HG02798 (cell line): ENCODE measurements around the gene KLHL21.
"Not testable (repeated sequence)": the region's sequence is repeated elsewhere in the genome, so short reads cannot be mapped to it uniquely, and the experiment has no call there.

Experiments
- ATAC-seq: cut with Tn5 transposase; IDR thresholded peaks from one replicate; pipeline ENCODE4 v1.9.1; 2021; ENCODE audit warnings: mild to moderate bottlenecking; ENCODE audit not compliant: unreplicated experiment, poor library complexity

The KLHL21 gene

DNA sequence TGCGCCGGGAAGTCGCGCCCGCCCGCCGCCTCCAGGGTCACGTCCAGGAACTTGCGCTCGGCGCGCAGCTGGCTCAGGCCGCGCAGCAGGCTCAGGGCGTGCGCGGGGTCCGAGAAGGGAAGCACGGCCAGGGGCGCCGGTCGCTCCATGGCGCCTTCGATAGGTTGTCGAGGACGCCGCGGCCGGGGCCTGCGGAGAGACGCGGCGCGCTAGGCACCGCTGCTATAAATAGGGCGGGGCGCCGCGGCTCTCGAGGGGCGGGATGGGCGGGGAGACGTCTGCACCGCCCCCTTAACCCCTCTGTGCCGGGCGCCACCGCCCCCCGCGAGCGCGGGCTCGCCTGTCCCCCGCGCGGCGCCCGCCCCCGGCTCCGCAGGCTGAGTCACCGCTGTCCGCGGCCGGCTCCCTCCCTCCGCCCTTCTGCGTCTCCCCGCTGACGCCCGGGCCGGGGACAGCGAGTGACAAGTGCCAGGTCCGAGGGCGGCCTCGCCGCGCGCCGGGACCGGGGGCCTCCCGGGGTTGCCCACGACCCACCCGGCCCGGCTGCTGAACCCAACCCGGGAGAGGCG is at the start of gene KLHL21:
KLHL21 (minus strand) TSS at position 201 of the 569 bp plus-strand sequence; CDS start at position 149, 52 bp downstream.
- ATAC-seq: peak; percentile 65

GRCh38 chr1:6651909-6652308 is 49.2 kb upstream of the KLHL21 start:
- no peak for ATAC-seq

GRCh38 chr1:6648556-6648955 is 45.9 kb upstream of the KLHL21 start:
- ATAC-seq: no peak

GRCh38 chr1:6646499-6647148 is 44.0 kb upstream of the KLHL21 start:
- ATAC-seq: no peak

DNA sequence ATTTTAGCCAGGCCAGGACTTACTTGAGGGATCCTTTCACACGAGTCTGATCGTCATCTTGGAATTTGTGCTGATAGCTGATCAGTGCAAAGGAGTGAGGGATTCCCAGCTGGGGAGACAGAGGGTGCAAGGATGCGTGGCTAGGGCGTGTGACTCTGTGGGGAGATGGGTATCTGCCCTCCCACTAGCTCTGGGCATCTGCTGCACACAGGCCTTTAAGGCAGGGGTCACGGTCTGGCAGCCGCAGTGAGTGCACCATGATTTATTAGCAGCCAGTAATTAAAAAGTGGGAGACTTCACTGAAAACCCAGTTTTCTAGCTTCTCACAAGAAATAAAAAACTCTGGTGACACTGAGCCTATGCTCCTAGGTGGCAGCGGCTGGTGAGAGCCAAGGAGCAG is 42.3 kb upstream of the KLHL21 start:
- ATAC-seq: no peak

DNA sequence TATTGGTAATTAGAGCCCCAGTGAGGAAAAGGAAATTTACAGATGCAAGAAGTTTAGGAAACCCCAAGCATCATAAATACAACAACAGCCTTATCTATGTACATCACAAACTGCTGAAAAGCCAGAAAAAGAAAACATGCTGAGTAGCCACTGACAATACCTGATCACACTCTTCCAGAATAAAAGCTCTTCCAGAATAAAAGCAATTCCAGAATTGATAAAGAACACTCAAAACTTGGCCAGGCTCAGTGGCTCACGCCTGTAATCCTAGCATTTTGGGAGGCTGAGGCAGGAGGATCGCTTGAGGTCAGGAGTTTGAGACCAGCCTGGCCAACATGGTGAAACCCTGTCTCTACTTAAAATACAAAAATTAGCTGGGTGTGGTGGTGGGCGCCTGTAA is 38.2 kb upstream of the KLHL21 start:
- ATAC-seq: not testable (repeated sequence)

GRCh38 chr1:6638226-6638625 is 35.6 kb upstream of the KLHL21 start:
- no peak for ATAC-seq

DNA sequence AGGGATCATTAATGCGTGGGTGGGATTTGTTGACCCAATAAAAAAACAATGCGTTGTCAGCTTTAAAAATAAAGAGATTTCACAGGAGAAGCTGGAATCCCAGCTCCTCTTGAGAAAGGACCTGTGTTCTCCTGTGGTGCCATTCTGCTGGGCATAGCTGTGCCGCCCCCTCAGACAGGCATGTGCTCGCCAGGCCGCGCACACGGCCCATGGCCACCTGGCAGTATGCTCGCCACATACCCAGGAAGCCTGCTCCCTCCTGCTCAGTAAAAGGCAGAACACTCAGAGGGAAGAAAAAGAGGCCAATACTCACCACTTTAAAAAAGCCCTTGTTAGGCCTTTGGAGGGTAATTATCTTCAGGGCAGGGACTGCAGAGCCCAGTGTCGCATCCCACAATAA is 35.1 kb upstream of the KLHL21 start:
- ATAC-seq: no peak

GRCh38 chr1:6636778-6637177 is 34.1 kb upstream of the KLHL21 start:
- ATAC-seq: not testable (repeated sequence)

DNA sequence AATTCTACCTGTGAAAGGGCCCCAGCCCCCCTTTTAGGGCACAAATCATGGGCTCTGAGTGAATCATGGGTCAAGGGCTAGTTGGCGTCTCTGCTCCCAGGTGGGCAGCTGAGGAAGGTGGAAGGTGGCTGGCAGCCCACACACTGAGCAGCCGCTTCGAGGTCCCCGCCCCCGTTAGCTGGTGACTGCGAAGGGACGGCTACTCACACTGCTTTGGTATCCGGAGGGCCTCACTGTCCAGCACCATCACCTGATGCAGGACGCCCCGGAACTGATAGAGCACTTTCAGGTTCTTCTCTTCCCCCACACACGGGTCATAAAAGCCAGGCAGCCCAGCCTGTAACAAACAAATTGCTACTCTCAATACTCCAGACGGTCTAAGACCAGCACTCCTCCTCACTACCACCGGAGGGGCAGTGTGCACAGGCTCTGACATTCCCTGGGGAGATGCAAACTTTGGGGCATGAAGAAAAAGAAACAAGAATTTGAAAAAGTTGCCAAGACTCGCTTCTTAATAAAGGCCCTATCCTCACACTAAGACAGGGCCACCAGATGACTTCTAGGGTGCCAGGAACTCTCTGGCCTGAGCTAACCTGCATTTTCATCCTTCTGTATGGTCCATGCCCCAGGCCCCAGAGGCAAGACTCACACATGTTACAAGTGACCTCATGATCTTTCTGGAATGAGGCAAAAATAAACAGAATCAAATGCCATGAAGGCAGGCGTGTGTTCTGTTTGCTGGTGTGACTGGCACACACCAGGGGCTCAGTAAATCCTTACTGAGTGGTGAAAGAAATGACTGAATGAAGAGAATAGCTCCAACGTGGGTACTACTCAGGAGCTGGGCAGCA is 33.5 kb upstream of the KLHL21 start:
- no peak for ATAC-seq

GRCh38 chr1:6635161-6635909 is 32.7 kb upstream of the KLHL21 start:
- no peak for ATAC-seq

GRCh38 chr1:6634371-6635052 is 31.8 kb upstream of the KLHL21 start:
- ATAC-seq: no peak

DNA sequence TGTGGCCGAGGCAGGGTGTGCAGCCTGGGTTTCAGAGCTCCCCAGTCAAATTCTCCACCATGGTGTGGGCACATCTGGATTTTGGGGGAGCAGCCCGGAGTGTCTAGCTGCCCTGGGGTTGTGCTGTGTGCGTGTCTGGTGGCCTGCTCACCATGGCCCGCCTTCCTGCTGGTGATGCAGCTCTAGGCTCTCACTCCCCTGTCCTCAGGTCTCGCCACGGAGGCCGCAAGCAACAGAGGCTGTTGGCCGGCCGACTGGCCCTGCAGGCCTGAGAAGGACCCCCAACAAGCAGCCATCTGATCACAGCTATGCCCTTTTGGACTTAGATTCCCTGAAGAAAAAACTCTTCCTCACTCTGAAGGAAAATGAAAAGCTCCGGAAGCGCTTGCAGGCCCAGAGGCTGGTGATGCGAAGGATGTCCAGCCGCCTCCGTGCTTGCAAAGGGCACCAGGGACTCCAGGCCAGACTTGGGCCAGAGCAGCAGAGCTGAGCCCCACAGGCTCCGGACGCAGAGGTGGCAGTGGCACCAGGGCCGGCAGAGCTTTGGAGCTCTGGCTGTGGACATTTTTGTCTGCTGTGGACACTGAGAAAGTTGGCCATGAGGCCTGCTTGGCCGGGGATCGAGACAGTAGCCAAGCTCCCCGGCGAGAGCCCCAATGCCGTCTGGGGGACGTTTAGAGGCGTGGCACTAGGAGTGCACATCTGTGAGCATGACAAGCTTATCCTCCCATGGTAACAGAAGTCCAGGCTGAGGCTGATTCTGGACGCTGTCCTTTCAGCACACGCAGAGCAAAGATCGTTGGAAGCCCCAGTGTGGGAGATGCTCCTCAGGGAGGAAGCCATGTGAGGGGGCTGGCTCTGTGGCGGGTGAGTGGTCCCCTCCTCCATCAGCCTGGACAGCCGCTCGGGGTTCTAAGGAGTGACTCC is 30.2 kb upstream of the KLHL21 start:
- ATAC-seq: no peak

DNA sequence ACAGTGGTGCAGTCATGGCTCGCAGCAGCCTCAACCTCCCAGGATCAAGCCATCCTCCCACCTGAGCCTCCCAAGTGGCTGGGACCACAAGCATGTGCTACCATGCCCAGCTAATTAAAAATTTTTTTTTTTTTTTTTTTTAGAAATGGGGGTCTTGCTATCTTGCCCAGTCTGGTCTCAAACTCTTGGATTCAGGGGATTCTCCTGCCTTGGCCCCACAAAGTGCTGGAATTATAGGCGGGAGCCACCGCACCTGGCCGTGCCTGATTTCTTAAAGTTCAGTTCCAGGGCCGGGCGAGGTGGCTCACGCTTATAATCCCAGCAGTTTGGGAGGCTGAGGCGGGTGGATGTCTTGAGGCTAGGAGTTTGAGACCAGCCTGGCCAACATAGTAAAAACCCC is 28.4 kb upstream of the KLHL21 start:
- no peak for ATAC-seq

- ATAC-seq: no peak
Measured at GRCh38 chr1:6630027-6630426, 27.4 kb upstream of the KLHL21 start.

- no peak for ATAC-seq
Measured at GRCh38 chr1:6628971-6629479, 26.4 kb upstream of the KLHL21 start.

DNA sequence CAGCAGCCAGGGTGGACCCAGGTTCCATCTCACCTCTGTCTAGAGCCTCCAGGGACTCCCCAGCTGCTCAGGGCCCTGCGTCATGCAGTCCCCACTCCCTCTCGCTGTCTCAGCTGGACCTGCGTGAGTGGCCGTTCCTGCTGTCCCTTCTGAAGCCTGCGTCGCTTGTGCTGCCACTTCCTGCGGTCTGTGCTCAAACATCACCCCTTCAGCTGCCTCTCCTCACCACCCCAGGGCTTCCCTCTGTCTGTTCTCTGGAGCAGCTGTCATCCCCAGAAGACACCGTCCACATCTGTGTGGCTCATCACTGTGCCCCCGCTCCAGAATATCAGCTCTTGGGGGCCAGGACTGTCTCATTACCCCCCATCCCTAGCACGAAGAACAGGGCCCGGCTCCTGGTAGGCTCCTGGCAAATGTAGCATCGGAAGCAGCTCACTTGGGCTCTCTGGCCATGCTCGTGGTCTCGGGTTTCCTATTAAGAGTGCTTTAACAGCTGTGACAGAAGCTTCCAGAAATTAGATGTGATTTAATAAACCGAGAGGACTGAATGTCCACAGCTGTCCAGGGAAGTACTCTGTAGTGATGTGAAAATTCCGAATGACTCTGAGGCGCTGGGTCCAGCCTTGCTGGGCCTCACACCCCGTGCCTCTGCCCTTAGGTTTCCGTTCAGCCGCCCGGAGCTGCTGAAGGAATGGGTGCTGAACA is 25.3 kb upstream of the KLHL21 start:
- ATAC-seq: no peak

DNA sequence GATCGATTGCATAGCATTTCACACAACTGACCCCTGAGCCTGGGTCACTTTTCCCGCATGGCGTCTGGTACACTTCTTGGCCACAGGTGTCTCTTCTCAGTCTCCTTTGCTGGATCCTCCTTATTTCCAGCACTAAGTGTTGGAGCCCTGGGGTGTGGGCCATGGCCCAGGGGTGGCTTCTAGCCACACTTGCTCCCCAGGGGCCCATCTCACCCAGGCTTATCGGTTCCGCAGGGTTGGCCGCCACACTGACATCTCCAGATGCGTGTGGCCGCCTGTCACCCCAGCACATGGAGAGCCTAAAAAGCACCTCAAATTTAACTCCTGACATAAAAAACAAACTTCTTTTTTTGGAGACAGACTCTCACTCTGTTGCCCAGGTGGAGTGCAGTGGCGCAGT is 24.4 kb upstream of the KLHL21 start:
- ATAC-seq: no peak
